Measurements from ENCODE around the gene MRGPRE. TPM values are rescaled to one million over a fixed set of nuclear protein-coding genes. Genes with fewer than 3 reads are reported as not detected.
A peak's percentile ranks its signal among the peaks of the same experiment; 100 is the strongest.

The MRGPRE gene
- total and polyA plus RNA-seq, 10 donors: 0.41 to 1.9 (median 1.2) TPM; not detected in 6

GRCh38 chr11:3191586-3192324 is 40.5 kb downstream of the MRGPRE start:
- H3K27me3 ChIP-seq (replicated peaks in 1 of 7): no peaks in the 10 kb centered on the region
- intact Hi-C loops (cut with DNase I; ENCODE audit: low total_unique reads): no loop called here
- H3K9me3 ChIP-seq: no peaks in the 10 kb centered on the region
- no peak overlapping the region for H3K27ac ChIP-seq
- no peak overlapping the region for H3K4me3 ChIP-seq
- no peak for TF ChIP-seq POLR2A (IDR thresholded peaks at IDR 0.05)
- TF ChIP-seq POLR2AphosphoS5 (IDR thresholded peaks at IDR 0.05): no peak
- TF ChIP-seq CTCF (IDR thresholded peaks at IDR 0.05 in 8 of 11, conservative IDR thresholded peaks at IDR 0.05 in 3 of 11): no peak
- no peaks in the 10 kb centered on the region for H3K36me3 ChIP-seq
- peak; percentile 51 for DNase-seq
- H3K4me1 ChIP-seq: peaks cover 0 to 35% (median 14%) of the 10 kb centered on the region in 6 donors
- 86 to 96% (median 92%) methylated on average over 18 to 19 of the region's 19 CpGs for WGBS, 5 donors

GRCh38 chr11:3190600-3190999 is 41.6 kb downstream of the MRGPRE start:
- no peaks in the 10 kb centered on the region for H3K27me3 ChIP-seq (replicated peaks in 1 of 7)
- 75 to 89% (median 86%) methylated on average over 6 of the region's 6 CpGs for WGBS, 5 donors
- no peak overlapping the region for H3K27ac ChIP-seq
- no peaks in the 10 kb centered on the region for H3K36me3 ChIP-seq
- no peak overlapping the region for H3K4me3 ChIP-seq
- no peak for TF ChIP-seq POLR2AphosphoS5 (IDR thresholded peaks at IDR 0.05)
- no peak for TF ChIP-seq POLR2A (IDR thresholded peaks at IDR 0.05)
- no peak for TF ChIP-seq CTCF (IDR thresholded peaks at IDR 0.05 in 8 of 11, conservative IDR thresholded peaks at IDR 0.05 in 3 of 11)
- H3K9me3 ChIP-seq: no peaks in the 10 kb centered on the region
- DNase-seq: no peak
- H3K4me1 ChIP-seq: peaks cover 0 to 25% (median 9%) of the 10 kb centered on the region in 6 donors
- intact Hi-C loops (cut with DNase I; ENCODE audit: low total_unique reads): no loop called here

GRCh38 chr11:3189886-3190583 is 42.2 kb downstream of the MRGPRE start:
- TF ChIP-seq POLR2AphosphoS5 (IDR thresholded peaks at IDR 0.05) (no peak), POLR2A (IDR thresholded peaks at IDR 0.05) (no peak), CTCF (IDR thresholded peaks at IDR 0.05 in 8 of 11, conservative IDR thresholded peaks at IDR 0.05 in 3 of 11) (no peak)
- intact Hi-C loops (cut with DNase I; ENCODE audit: low total_unique reads): no loop called here
- Histone ChIP-seq H3K9me3 (no peaks in the 10 kb centered on the region), H3K4me3 (no peak overlapping the region), H3K4me1 (peaks cover 0 to 20% (median 5%) of the 10 kb centered on the region in 6 donors), H3K27me3 (replicated peaks in 1 of 7) (no peaks in the 10 kb centered on the region), H3K36me3 (no peaks in the 10 kb centered on the region), H3K27ac (no peak overlapping the region)
- whole genome bisulfite sequencing, 5 donors: 82 to 90% (median 87%) methylated on average over 11 of the region's 11 CpGs
- peak; percentile 43 for DNase-seq

GRCh38 chr11:3189196-3189843 is 42.9 kb downstream of the MRGPRE start:
- WGBS, 5 donors: 71 to 83% (median 81%) methylated on average over 14 to 15 of the region's 15 CpGs
- no peak for DNase-seq
- Histone ChIP-seq H3K27ac (no peak overlapping the region), H3K27me3 (replicated peaks in 1 of 7) (no peaks in the 10 kb centered on the region), H3K4me1 (peaks cover 0 to 14% (median 3%) of the 10 kb centered on the region in 6 donors), H3K36me3 (no peaks in the 10 kb centered on the region), H3K4me3 (no peak overlapping the region), H3K9me3 (no peaks in the 10 kb centered on the region)
- intact Hi-C loops (cut with DNase I; ENCODE audit: low total_unique reads): no loop called here
- TF ChIP-seq POLR2A (IDR thresholded peaks at IDR 0.05) (no peak), POLR2AphosphoS5 (IDR thresholded peaks at IDR 0.05) (no peak), CTCF (IDR thresholded peaks at IDR 0.05 in 8 of 11, conservative IDR thresholded peaks at IDR 0.05 in 3 of 11) (no peak)

Measured in spleen (tissue), 11 donors.